OCI-LY1 (cell line): ENCODE measurements around the gene CLEC14A.

ENCODE experiments used
- EZH2 ChIP-seq: fragments of 200-600 bp; sonication (generic), shearing (Covaris generic); IDR thresholded peaks from 2 replicates; pipeline ENCODE4 v1.8.0; 2017; ENCODE audit warnings: borderline replicate concordance, mixed run types, mild to moderate bottlenecking, antibody characterized with exemption, low read length, moderate library complexity, mixed read lengths
- TF ChIP-seq, protein P1 (sequence below): fragments of 200-600 bp; sonication (generic), shearing (Covaris generic); IDR thresholded peaks from 2 replicates; pipeline ENCODE4 v1.5.1; 2017; ENCODE audit warnings: mild to moderate bottlenecking, antibody characterized with exemption, low read length, moderate library complexity, mixed read lengths

DNA sequence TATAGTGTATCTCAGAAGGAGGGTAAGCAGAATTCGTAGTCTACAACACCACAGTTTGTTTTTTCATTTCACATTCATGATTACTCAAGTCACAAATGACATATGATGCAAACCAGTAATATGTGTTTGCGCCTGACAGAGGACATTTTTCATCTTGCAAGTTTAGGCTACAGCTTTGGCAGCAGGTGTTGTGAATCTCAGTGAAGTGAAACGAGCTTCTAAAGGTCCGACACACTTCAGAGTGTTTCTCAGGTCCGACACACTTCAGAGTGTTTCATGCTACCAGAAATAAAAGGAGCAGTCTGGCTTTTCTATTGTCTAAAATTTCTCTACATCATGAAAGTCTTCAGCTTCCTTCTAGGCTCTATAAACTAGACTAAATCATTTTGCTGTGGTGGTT, 22.7 kb downstream of the CLEC14A start:
- TF ChIP-seq, protein P1, sequence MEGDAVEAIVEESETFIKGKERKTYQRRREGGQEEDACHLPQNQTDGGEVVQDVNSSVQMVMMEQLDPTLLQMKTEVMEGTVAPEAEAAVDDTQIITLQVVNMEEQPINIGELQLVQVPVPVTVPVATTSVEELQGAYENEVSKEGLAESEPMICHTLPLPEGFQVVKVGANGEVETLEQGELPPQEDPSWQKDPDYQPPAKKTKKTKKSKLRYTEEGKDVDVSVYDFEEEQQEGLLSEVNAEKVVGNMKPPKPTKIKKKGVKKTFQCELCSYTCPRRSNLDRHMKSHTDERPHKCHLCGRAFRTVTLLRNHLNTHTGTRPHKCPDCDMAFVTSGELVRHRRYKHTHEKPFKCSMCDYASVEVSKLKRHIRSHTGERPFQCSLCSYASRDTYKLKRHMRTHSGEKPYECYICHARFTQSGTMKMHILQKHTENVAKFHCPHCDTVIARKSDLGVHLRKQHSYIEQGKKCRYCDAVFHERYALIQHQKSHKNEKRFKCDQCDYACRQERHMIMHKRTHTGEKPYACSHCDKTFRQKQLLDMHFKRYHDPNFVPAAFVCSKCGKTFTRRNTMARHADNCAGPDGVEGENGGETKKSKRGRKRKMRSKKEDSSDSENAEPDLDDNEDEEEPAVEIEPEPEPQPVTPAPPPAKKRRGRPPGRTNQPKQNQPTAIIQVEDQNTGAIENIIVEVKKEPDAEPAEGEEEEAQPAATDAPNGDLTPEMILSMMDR: no peak
- TF ChIP-seq EZH2: no peak
